DMS153 (cell line): ENCODE results near the gene GARIN5B.
A peak's percentile ranks its signal among the peaks of the same experiment; 100 is the strongest.

Experiments used
- DNase-seq: peaks from one replicate; lab custom pipeline; 2025; lab: John Stamatoyannopoulos, UW

The GARIN5B gene

DNA sequence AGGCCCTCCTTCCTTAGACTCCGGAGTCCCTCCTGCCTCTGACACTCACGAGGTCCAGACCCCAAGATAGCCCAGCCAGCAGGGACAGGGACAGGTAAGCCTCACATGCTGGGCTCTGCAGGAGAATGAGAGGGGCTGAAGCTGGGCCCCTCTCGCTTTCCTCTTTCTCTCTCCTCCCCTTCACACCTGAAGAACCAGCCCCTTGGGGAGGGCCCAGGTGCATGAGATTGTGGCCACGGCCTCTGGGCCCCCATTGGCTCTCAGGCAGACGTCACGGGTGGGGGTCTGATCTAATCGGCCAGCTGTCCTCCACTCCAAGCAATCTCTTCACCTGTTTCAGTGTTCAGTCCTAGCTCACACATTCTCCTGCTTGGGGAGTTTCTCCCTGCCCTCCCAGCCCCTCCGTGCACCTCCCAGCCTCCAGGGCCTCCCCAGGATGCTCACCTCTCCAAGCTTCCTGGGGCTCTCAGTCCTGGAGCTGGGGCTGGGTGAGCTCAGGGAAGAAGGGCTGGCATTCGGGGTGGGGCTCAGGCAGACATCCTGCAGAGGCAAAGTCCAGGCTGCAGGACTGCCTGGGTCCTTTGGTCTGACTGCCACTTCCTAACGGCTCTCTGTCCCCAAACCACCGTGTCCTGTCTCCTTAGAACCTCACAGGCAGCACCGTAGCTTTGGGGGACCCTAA lies 40.7 kb downstream of the GARIN5B start:
- no peak for DNase-seq

DNA sequence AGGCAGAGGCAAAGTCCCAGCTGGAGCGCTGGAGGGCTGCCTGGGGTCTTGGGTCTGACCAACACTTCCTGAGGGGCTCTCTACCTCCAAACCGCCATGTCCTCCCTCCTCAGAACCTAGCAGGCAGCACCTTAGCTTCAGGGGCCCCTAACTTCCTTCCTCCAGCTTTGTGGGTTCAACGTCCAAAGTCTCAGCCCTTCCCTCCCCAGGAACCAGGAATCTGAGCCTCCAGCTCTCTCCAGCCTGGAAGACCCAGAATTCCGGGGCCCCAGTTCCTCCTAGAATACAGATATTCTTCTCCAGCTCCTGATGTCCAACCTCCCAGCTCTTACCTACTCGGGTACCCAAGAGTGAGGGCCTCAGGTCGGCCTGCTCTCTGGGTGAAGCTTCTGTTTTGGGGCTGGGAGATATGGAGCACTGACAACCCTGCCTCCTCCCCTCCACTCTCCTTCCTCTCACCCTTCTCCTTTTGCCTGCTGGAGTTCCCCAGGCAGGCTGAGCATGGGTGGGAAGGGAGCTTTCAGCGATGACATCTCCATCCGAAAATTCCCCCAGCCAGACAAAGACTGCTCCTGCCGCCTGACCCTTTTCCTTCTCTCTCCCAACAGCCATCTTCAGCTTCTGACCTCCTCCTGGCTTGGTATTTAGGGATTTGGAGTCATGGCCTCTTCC lies 41.5 kb downstream of the GARIN5B start:
- DNase-seq: no peak

GRCh38 chr19:55320844-55321419 lies 42.1 kb downstream of the GARIN5B start:
- no peak for DNase-seq

DNA sequence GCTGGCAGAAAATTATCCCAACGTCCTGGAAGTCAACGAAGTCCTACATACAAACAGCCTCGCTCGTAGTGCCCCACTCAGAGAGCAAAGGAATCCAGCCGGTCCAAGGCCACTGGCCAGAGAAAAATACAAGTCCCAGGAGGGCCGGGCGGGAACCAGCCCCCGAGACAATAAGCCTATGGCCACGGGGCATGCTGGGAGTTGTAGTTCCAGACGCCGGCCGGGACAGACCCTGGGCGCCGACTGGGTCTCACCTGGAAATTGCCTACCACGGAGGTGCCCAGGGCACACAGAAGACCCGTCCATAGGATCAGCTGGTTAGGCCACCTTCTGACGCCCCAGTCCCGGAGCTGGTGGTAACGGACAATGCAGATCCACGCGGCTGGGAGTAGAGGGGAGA lies 43.3 kb downstream of the GARIN5B start:
- peak; percentile 29 for DNase-seq

GRCh38 chr19:55316646-55317045 lies 46.4 kb downstream of the GARIN5B start:
- no peak for DNase-seq

DNA sequence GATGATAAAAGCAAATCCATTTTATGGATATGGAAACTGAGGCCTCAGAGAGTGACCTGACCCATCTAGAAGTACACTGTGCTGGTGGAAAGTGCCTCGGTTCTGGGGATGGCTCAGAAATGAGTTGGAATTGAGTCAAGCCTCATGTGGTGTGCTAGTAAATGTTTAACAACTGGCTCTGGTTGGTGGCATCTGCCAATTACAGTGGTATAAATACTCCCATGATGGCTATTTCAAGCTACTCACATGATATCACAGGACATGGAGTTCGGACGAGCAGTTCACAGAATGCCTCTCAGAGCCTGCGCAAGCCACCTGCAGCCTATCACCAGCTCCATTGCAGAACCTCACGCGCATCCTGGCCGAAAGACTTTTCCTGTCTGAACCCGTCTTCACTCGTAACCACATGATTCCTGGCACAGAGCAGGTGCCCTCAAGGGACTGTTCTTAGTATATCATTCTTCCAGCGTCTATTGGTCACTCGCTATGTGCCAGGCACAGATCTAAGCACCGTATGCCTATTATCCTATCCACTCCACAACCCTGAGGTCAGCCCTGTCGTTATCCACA lies 47.0 kb downstream of the GARIN5B start:
- DNase-seq: no peak

GRCh38 chr19:55314396-55314795 lies 48.7 kb downstream of the GARIN5B start:
- no peak for DNase-seq

- DNase-seq: no peak
Observed at GRCh38 chr19:55312621-55313512, 50.2 kb downstream of the GARIN5B start.

- no peak for DNase-seq
Observed at GRCh38 chr19:55311797-55312196, 51.3 kb downstream of the GARIN5B start.

DNA sequence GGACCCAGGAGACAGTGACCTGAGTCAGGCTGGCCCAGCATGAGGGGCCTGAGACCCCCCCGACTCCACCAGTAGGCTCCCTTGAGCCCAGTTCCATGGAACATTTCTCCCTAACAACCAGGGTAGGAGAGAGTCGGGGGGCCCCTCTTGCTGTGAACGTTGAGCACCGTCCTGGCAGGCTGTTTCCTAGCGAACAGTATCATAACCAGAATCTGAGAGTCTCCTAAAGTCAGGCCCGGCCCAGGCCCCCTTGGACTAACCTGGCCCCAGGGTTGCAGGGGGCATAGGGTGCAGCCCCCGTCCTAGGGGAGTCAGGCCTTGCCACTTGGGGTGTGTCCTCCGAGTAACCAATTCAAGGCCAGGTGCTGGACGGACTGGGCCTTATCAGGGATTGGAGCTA lies 51.7 kb downstream of the GARIN5B start:
- no peak for DNase-seq

DNA sequence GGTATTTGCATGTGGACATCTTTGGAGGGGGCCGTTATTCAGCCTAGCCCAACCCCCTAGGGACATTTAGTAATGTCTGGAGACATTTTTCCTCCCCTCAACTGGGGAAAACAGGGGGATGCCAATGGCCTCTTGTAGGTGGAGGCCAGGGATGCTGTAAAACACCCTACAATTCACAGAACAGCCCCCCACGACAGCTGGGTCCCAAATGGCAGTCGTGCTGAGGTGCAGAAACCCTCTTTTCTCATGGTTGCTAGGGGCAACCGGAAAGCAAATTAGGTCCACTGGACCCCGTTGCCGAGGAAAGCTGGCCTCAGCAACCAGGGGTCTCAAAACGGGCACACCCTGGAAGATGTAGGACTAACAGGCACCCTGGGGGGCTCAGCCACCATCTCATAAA lies 52.6 kb downstream of the GARIN5B start:
- no peak for DNase-seq

DNA sequence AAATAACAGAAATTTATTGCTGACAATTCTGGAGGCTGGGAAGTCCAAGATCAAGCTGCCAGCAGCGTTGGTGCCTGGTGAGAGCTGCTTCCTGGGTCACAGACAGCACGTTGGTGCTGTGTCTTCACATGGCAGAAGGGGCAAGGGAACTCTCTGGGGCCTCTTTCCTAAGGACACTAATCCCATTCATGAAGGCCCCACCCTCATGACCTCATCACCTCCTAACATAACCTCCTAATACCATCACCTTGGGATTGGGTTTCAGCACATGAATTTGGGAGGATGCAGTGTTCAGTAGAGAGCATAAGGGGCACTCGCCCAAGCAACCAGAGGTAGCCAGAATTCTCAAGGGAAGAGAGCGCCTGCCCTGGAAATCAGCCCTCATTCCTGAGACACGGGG lies 53.6 kb downstream of the GARIN5B start:
- DNase-seq: no peak

DNA sequence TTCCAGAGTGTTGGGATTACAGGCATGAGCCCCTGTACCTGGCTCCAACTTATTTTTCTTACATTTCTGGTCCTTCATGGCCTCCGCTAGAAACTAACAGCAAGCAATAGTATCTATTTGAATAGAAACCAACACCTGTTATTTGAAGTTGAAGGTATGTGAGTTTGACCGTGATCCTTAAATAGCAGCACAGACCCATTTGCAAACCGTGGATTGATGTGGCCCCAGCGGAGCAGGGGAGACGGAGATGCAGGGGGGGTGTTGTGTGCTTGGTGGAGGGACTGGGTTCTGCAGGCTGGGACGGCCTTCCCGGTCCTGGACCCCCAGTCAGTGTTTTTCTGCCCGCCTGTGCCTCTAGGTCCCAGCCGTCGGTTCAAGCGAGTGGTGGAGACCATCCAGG lies 54.8 kb downstream of the GARIN5B start:
- DNase-seq: no peak

DNA sequence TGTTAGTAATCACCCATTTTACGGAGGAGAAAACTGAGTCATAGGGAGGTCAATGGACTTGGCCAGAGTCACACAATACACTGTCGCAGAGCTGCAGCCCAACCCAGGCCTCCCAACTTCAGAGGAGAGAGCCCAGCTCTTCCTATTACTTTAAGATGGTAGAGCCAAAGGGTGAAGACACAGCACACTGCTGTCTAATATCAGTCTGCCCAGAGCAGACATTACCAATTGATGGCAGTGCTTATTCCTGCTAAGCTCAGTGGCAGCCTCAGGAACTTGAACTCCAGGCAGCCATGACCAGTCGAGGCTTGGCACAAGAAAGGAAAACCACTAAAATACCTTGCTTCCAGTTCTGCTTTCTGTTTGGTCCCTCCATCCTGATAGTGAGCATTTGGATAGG lies 56.3 kb downstream of the GARIN5B start:
- no peak for DNase-seq

GRCh38 chr19:55305983-55306562 lies 57.0 kb downstream of the GARIN5B start:
- DNase-seq: no peak

DNA sequence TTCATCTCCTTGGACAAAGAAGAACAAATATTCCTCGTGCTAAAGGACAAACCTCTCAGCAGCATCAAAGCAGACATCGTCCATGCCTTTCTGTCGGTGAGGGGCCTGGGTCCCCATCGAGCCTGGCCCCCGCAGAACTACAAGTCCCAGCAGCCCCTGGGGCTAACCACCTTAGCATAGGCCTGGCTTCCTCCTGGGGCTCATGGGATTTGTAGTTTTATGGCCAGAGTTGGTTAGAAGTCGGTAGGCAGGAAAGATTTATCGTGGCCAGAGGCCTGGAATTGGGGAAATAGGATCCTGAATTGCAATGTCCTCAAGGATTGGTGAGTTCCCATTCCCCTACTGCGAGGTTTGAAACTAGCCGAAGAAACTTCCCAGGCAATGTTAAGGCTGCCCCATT lies 57.6 kb downstream of the GARIN5B start:
- DNase-seq: no peak

GRCh38 chr19:55304980-55305379 lies 58.1 kb downstream of the GARIN5B start:
- DNase-seq: no peak
